Measurements from ENCODE around the gene PAK2. TPM values are rescaled to one million over a fixed set of nuclear protein-coding genes. Genes with fewer than 3 reads are reported as not detected.
A peak's percentile ranks its signal among the peaks of the same experiment; 100 is the strongest.

PAK2 gene
- total RNA-seq, 2 experiments from 2014 or later = 79.4 to 81.2 TPM

DNA sequence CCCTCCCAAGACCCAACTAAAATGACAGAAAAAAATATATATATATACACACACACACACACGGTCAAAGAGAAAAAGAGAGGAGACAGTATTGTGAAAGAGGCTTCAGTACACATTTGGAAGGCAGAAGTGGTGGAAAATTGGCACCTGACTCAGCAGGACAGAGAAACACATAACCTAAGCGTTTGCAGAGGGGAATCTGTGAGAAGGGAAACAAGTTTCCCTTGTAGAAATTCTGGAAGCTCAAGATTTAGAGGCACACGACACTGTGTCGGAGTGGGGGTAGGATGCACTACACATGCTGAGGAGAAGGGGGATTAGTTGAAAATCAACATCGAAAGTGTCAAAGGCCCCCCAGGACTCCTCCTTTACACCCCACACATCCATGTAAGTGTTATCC, 53.1 kb downstream of the PAK2 start:
- Mint-ChIP-seq H3K27me3 (no peaks in the 10 kb centered on the region), H3K9me3 (peaks cover 5% of the 10 kb centered on the region), H3K27ac (no peak overlapping the region), H3K4me1 (ENCODE audit: low read depth) (peaks cover 23% of the 10 kb centered on the region), H3K36me3 (ENCODE audit: low read depth) (peaks cover 43% of the 10 kb centered on the region), H3K4me3 (no peak overlapping the region)
- ChIA-PET POLR2A (no interaction called here), CTCF (no interaction called here)
- DNase-seq (no peak), ATAC-seq (no peak)
- TF ChIP-seq, protein P1, sequence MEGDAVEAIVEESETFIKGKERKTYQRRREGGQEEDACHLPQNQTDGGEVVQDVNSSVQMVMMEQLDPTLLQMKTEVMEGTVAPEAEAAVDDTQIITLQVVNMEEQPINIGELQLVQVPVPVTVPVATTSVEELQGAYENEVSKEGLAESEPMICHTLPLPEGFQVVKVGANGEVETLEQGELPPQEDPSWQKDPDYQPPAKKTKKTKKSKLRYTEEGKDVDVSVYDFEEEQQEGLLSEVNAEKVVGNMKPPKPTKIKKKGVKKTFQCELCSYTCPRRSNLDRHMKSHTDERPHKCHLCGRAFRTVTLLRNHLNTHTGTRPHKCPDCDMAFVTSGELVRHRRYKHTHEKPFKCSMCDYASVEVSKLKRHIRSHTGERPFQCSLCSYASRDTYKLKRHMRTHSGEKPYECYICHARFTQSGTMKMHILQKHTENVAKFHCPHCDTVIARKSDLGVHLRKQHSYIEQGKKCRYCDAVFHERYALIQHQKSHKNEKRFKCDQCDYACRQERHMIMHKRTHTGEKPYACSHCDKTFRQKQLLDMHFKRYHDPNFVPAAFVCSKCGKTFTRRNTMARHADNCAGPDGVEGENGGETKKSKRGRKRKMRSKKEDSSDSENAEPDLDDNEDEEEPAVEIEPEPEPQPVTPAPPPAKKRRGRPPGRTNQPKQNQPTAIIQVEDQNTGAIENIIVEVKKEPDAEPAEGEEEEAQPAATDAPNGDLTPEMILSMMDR (IDR thresholded peaks at IDR 0.05) = no peak
- intact Hi-C loops (cut with micrococcal nuclease) = no loop called here

DNA sequence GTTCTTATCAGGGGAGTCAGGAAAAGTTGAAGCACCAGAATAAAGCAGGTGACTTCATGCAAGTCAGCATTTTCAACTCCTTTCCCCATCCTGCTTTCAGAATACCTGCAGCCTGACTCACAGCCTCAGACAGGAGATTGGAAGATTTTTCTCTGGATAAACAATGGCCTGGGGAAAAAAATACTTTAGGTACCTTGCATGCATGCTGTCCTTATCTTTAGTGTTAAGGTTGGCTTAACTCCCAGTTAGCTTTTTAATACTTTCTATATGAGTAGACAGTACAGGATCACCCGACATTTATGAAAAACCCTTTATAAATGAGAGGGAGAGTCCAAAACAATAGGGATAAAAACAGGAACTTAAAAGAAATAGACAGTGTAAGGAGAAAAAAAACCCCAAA, 53.6 kb downstream of the PAK2 start:
- intact Hi-C loops (cut with micrococcal nuclease) = no loop called here
- peaks cover 5% of the 10 kb centered on the region for H3K9me3 Mint-ChIP-seq
- no peaks in the 10 kb centered on the region for H3K27me3 Mint-ChIP-seq
- no peak overlapping the region for H3K27ac Mint-ChIP-seq
- CTCF ChIA-PET = no interaction called here
- POLR2A ChIA-PET = interaction anchor here (1.0 kb wide), 1 partner anchor 10 kb away, joined by 3 read pairs; no protein-coding TSS in a partner anchor
- no peak overlapping the region for H3K4me3 Mint-ChIP-seq
- peaks cover 43% of the 10 kb centered on the region for H3K36me3 Mint-ChIP-seq (ENCODE audit: low read depth)
- no peak for ATAC-seq
- DNase-seq = no peak
- H3K4me1 Mint-ChIP-seq (ENCODE audit: low read depth) = peaks cover 20% of the 10 kb centered on the region
- TF ChIP-seq, protein P1 (IDR thresholded peaks at IDR 0.05) = no peak

DNA sequence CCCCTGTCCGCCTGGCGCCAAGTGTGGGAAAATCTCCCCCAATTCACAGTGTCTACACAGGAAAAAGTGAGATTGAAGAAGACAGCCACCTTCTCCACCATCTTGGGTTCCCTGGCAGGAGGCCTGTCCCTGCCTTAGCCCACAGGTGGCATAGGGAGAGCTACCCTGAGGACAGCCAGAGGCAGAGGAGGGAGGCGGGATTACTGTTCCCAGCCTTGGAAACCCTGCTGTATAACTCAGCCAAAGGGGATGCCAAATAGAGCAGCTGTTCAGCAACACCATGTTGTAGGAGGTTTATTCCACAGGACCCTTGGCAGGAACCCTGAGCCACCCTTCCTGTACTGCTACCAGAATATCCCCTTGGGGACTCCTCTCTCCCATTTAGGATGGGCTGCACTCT, 54.8 kb downstream of the PAK2 start:
- Mint-ChIP-seq H3K27me3 (no peaks in the 10 kb centered on the region), H3K9me3 (peaks cover 5% of the 10 kb centered on the region), H3K27ac (no peak overlapping the region), H3K4me1 (ENCODE audit: low read depth) (peaks cover 17% of the 10 kb centered on the region), H3K4me3 (no peak overlapping the region), H3K36me3 (ENCODE audit: low read depth) (peaks cover 37% of the 10 kb centered on the region)
- intact Hi-C loops (cut with micrococcal nuclease) = no loop called here
- ATAC-seq = no peak
- TF ChIP-seq, protein P1 (IDR thresholded peaks at IDR 0.05) = no peak
- ChIA-PET CTCF (no interaction called here), POLR2A (no interaction called here)
- DNase-seq = no peak

DNA sequence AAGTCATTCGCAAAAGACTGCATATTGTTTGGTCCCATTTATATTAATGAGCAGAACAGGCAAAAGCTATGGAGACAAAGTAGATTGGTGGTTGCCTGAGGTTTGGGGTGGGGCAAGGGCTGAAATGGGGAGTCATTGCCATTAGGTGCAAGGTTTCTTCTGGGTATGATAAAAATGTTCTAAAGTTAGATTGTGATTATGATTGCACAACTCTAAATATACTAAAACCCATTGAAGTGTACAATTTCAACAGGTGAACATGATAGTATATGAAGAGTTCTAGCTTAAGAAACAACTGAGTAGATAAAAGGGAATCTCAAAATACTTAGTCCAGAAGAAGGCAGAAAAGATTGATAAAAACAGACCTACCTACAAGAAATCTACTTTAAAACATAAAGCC, 56.7 kb downstream of the PAK2 start:
- H3K9me3 Mint-ChIP-seq = peaks cover 5% of the 10 kb centered on the region
- DNase-seq (no peak), ATAC-seq (no peak)
- ChIA-PET CTCF (interaction anchor here (1.3 kb wide), 1 partner anchor 8 kb away, joined by 4 read pairs; no protein-coding TSS in a partner anchor), POLR2A (no interaction called here)
- peaks cover 17% of the 10 kb centered on the region for H3K4me1 Mint-ChIP-seq (ENCODE audit: low read depth)
- intact Hi-C loops (cut with micrococcal nuclease) = no loop called here
- H3K27ac Mint-ChIP-seq = no peak overlapping the region
- peaks cover 24% of the 10 kb centered on the region for H3K36me3 Mint-ChIP-seq (ENCODE audit: low read depth)
- no peak overlapping the region for H3K4me3 Mint-ChIP-seq
- H3K27me3 Mint-ChIP-seq = no peaks in the 10 kb centered on the region
- TF ChIP-seq, protein P1 (IDR thresholded peaks at IDR 0.05) = no peak

DNA sequence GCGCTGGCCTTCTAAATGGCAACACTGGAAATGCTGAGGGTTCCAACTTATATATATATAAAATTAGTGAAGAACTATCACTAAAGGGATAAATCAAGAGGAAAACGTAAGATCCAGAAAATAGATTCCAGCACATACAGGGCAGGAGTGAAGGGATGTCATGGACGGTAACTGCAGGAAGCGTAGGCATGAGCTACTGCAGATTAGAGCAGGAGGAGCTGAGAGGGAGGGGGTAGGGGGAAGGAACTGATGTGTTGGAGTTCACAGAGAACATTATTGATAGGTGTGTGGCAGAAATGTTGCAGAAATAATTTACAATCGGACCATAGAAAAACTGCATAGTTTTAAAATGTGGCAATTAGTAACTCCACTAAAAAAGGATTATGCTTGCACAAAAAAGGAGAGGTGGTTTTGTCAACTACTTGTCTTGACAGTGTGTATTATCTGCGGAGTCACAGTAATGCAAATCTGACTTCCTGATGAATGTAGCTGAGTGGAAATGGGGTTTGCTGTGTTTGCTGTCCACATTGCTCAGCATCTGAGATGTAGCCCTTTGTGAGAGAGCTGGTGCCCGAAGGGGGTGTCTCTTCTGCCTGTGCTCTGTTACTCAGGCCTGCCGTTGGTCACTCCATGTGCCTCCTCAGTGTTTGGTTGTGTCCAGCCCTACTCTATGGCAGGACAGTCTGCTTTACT, 61.2 kb downstream of the PAK2 start:
- TF ChIP-seq, protein P1 (IDR thresholded peaks at IDR 0.05) = no peak
- H3K27ac Mint-ChIP-seq = peak overlapping the region; percentile 49
- H3K36me3 Mint-ChIP-seq (ENCODE audit: low read depth) = peaks cover 17% of the 10 kb centered on the region
- H3K9me3 Mint-ChIP-seq = no peaks in the 10 kb centered on the region
- ChIA-PET POLR2A (interaction anchor here (0.9 kb wide), 1 partner anchor 140 kb away, joined by 3 read pairs; no protein-coding TSS in a partner anchor), CTCF (interaction anchor here (1.6 to 1.8 kb wide), 2 partner anchors 21 to 191 kb away, joined by 4 read pairs; no protein-coding TSS in a partner anchor)
- DNase-seq = no peak
- ATAC-seq = no peak
- intact Hi-C loops (cut with micrococcal nuclease) = no loop called here
- H3K4me3 Mint-ChIP-seq = no peak overlapping the region
- no peaks in the 10 kb centered on the region for H3K27me3 Mint-ChIP-seq
- H3K4me1 Mint-ChIP-seq (ENCODE audit: low read depth) = peaks cover 18% of the 10 kb centered on the region

Measured in activated CD8-positive, alpha-beta T cell treated with anti-CD3 and anti-CD28 coated beads for 36 hours (primary cell).